ENCODE measurements around the gene DZIP3.

The DZIP3 gene

GRCh38 chr3:108705045-108705444, 115.5 kb downstream of the DZIP3 start:
- no peak for ATAC-seq
- DNase-seq, result no peak

GRCh38 chr3:108713009-108713516, 123.5 kb downstream of the DZIP3 start:
- ATAC-seq, result no peak
- no peak for DNase-seq

- DNase-seq (no peak), ATAC-seq (no peak)
Measured at GRCh38 chr3:108713816-108714215, 124.3 kb downstream of the DZIP3 start.

GRCh38 chr3:108718454-108718853, 128.9 kb downstream of the DZIP3 start:
- DNase-seq (no peak), ATAC-seq (no peak)

GRCh38 chr3:108719178-108719806, 129.8 kb downstream of the DZIP3 start:
- no peak for ATAC-seq

GRCh38 chr3:108722724-108723123, 133.2 kb downstream of the DZIP3 start:
- no peak for ATAC-seq
- no peak for DNase-seq

More at GRCh38 chr3:108719178-108719806, 129.8 kb downstream of the DZIP3 start:
- DNase-seq, result no peak

- ATAC-seq (no peak), DNase-seq (no peak)
Measured at GRCh38 chr3:108724101-108724500, 134.6 kb downstream of the DZIP3 start.

- DNase-seq, result no peak
- ATAC-seq, result no peak
Measured at GRCh38 chr3:108728105-108728504, 138.6 kb downstream of the DZIP3 start.

GRCh38 chr3:108728934-108729333, 139.4 kb downstream of the DZIP3 start:
- DNase-seq (no peak), ATAC-seq (no peak)

GRCh38 chr3:108736821-108737220, 147.3 kb downstream of the DZIP3 start:
- ATAC-seq (no peak), DNase-seq (no peak)

GRCh38 chr3:108742929-108743328, 153.4 kb downstream of the DZIP3 start:
- DNase-seq (no peak), ATAC-seq (no peak)

All from stimulated activated naive CD8-positive, alpha-beta T cell treated with anti-CD3 and anti-CD28 coated beads, Interleukin-15, Interleukin-2, amounts not matched to agents 100 U/mL and 50 U/mL, for 24 hours (primary cell).